ENCODE measurements around the gene ZNF518B.

GRCh38 chr4:10480616-10481015, 23.4 kb upstream of the ZNF518B start:
- TF ChIP-seq CTCF (IDR thresholded peaks at IDR 0.05) (no peak), POLR2A (IDR thresholded peaks at IDR 0.05) (no peak)

All from esophagus squamous epithelium (tissue), 4 donors.